HG03457 (cell line): Measurements from ENCODE around the gene HHLA2.

Source experiments
- ATAC-seq: cut with Tn5 transposase; IDR thresholded peaks from one replicate; pipeline ENCODE4 v1.9.1; 2021; ENCODE audit warnings: moderate number of reproducible peaks; ENCODE audit not compliant: unreplicated experiment

The HHLA2 gene

DNA sequence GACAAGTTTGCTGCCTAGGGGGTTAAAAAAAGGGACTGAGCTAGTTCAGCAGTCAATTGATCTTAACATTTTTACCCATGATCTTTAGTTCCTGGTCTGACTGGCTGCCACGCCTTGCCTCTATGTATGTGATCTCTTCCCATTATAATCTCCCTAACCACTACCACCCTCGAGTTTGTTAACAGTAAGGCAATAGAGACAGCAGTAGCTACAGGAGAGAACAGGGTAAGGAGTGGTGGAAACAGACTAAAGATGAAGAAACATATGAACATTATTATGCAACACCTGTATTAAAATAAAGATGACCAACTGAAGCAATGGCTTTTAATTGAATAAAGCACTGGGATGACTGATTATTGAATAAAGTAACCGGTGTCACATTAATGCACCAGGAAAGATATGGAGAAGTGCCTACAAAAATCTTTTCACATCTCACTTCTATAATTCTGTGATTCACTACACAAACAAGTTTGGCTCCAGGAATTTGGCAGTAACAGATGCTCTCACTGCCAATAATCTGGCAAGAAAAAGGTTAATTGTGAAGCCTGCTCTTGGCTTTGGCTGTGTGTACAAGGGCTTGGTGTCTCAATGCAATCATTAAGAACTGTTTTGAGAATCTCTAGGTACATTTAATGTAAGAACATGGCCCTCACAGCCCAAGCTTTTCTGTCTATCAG, 95.7 kb downstream of the HHLA2 start:
- no peak for ATAC-seq

DNA sequence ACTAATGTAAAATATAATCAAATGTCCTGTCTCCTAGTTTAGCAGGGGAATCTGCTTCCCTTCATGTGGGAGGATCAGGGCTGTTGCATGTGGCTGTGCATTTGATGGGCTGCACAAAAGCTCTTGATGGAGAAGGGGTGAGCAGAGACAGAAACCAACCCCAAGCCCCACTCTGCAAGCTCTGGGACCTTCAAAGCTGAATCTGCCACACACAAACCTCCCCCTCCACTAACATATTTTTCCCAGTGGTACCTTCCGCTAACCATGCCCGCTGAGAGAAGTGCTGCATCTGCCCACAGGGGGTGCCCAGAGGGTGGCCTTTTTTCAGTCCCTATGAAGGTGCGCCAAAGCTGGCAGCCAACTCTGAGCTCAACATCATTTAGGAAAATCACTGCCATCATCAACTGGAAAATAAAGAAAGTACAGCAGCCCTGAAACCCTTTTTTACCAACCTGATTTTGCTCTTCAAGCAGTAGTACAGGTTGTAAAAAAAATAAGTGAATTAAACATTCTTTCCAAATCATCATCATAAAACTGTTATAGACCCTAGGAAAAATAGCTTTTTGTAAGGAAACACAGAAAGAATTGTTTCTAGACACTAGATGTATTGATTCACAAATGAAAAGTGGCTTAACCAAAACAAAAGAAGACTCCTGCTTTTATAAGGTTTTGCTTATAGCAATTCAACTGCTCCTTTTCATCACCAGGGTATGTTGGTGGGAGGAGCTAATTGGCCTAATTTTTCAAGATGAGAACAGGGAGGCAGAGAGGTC, 97.0 kb downstream of the HHLA2 start:
- ATAC-seq = no peak

DNA sequence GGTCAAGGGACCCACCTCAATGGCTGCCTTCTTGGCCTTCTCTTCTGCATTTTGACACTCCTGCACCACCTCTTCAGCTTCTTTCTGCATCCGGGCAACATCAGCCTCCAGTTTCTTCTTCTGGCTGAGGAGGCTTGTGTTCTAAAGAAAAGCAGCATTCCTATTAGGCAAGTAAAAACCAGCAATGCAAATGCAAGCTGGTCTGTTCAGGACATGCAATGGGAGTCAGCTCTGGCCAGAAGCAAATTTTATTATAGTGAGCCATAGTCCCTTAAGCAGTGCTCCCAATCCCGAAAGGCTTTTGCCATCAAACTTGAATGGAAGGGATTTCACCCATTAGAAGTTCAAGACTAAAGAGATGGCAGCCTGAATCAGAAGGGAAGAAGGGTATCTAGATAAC, 97.7 kb downstream of the HHLA2 start:
- no peak for ATAC-seq

DNA sequence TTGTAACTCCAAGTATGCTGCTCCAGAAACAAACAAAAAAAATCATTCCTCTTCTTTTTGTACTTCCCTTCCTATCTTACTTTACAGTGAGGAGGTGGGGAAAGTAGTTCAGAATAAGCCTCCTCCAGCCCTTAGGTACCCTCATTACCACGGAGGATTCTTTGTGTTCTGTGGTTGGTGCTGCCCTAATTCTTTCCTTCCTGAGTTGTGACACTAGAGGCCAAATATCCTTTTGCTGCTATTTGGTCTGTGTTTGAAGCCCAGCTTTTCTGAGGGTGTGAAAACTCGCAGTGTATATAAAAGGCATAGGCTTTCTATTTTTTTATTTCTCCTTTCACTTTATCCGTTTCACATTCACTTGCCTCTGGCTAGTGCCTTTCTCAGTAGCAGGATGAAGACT, 98.2 kb downstream of the HHLA2 start:
- ATAC-seq = no peak

DNA sequence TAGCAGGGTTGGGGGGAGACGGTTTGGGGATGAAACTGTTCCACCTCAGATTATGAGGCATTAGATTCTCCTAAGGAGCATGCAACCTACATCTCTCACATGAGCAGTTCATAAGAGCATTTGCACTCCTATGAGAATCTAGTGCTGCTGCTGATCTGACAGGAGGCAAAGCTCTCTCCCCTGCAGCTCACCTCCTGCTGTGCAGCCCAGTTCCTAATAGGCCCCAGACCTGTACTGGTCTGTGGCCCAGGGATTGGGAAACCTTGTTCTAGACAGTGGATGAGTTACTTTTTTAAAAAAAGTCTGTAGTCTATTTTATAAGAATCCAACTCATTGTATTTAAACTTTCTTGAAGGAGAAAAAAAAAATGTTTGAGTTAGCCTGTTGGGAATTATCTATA, 100.0 kb downstream of the HHLA2 start:
- no peak for ATAC-seq

DNA sequence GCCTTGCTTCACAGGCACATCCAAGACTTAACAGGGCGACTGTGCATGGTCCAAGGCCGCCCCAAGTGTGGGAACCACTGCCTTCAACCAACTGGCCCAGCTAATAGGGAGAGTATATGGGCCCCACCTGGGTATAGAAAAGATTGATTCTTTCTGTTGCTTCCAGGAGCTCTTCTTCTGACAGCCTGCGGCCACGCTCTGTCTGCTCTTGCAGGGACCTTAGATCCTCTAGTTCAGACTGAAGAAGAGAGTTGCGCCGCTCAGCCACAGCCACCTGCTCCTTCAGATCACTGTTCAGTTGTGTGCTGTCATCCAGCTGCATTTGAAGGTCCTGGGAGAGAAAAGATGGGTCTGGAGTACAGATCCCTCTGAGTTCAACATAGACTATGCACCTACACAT, 102.2 kb downstream of the HHLA2 start:
- no peak for ATAC-seq

DNA sequence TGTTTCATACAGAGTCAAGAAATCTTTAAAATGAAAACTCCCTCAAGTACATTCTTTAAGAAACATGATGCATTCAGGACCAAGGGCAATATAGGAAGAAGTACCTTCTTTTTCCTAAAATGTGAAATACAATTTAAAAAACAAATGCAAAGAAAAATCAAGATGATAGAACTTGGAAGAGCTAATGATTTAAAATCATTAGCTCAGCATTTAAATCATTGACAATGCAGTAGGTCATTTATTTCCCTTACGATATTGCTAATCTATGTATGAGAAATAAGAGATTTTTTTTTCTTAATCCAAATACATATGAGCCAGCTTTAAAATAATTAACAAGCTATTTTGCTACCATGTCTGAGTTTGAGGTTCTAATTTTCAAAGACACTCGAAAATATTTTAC, 105.5 kb downstream of the HHLA2 start:
- no peak for ATAC-seq

DNA sequence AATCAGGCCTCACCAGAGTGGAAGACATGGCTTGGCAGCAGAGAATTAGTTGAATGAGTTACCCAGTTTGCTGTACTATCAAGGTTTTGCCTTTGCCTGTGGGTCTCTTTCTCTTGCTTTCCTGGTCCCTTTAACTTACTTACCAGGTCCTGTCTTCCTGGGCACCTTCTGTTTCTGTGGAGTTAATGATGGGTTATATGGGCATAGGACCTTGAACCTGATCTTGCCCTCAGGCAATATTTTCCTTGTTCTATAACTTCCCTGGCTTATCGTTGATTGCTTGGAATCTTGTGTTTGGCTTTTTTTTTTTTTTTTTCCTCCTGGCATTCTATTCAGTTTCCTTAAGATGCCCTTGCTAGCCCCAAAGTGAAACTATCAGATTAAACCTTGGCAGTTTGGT, 106.8 kb downstream of the HHLA2 start:
- ATAC-seq = no peak

DNA sequence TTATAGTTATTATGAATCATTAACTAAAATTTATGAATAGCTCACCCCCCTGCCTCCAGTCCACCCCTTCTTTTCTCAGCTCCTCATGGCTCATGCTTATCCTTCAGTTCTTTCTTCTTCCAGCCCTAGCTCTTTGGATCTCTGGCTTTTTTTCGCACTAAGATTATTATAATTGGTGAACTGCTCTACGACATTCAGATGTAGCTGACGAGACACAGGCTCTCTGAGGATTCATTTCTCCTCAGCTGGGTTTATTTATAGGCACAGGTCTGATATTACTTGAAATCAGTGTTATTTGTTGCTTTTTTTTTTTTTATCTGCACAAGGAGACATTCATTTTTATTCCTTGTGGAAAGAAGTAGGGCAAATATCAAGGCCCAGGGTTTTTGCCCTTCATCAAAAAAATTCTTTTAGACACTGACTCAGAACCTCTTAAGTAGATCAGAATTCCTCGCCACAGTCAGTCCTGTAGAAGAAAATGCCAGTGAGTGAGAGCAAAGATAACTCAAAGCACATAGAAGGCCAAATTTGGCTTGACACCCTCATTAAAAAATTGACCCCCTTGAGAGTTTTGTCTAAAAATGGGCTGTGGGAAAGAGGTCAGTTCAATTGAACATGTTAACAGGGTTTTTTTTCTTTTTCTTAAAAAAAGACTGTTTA, 107.5 kb downstream of the HHLA2 start:
- ATAC-seq = no peak

DNA sequence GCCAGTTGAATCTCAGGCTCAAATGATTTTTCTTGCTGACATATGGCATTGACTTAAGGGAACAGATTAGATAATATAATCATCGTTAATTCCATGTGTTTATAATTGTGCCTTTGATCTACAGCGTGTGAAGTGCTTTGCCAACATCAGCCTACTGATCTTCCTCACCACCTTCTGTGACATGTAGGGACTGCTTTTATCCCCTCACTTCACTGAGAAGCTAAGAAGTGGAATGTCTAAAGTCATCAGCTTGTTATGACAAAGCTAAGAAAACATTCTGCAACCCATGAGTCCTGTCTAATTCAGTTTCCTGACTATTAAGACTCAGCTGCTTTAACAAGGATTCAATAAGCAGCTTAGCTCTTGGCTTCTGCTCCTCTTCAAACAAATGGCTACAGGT, 108.0 kb downstream of the HHLA2 start:
- no peak for ATAC-seq

DNA sequence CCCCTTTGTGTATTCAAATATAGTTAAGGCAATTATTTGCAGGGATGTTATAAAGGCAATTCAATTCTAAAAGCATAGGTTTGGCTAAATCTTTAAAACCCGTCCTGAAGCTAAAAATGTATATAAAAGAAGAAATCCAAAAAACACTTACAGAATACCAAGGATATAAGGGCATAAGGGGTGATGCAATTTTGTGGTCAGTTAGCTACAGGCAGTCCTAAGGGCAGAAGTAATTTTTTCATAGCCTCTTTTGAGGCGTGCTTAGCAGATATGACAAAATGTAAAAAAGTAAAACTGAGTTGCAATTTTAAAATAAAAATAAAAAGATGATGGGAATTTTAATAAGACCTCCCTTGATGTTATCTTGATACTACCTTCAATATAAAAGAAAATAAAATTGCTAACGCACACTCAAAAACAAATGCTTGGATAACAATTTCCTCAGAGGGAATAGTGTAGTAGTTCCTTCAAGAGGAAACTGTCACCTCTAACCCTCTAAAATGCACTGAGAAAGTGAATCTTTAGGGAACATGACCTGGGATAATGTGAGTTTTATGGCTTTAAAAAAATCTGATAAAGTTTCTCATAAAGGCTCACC, 109.8 kb downstream of the HHLA2 start:
- ATAC-seq = no peak

DNA sequence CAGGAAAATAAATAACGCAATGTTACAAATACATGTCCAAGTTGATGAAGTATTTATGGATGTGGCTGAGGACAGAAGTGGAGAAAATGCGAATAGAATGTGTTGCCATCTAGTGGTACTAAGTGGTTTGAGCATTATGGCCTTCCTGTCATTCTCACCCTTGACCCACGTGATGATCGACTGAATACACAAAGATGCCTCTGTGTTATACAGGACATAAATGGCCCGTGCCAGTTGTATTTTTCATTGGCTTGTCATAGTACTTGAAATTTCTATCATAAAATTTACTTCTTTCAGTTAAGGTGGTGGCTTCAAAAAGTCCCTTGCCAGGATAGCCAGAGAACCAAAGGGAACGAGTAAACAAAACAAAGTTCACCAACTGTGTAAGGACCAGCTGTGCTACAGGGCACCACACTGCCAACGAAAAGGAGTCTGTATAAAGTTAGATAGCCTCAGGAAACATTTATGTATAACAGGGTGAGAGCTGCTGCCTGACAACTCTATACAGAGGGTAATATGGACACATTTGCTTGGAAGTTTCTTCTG, 110.4 kb downstream of the HHLA2 start:
- peak; percentile 87 for ATAC-seq

DNA sequence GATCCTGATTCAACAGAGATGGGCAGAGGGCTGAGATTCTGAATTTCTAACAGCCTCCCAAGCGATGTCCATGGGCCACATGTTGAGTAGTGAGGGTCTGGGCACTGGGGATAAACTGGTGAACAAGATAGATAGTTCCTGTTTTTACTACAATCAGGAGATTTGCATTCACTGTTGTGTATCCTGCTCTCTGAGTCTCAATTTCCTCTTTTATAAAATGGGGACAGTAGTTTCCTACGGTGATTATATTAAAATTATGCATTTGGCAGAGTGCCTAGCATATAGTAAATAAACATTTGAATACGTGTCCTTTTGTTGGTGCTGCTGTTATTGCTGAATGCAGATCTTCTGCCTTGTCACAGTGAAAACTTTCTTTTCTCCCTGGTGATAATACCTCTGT, 111.5 kb downstream of the HHLA2 start:
- no peak for ATAC-seq

DNA sequence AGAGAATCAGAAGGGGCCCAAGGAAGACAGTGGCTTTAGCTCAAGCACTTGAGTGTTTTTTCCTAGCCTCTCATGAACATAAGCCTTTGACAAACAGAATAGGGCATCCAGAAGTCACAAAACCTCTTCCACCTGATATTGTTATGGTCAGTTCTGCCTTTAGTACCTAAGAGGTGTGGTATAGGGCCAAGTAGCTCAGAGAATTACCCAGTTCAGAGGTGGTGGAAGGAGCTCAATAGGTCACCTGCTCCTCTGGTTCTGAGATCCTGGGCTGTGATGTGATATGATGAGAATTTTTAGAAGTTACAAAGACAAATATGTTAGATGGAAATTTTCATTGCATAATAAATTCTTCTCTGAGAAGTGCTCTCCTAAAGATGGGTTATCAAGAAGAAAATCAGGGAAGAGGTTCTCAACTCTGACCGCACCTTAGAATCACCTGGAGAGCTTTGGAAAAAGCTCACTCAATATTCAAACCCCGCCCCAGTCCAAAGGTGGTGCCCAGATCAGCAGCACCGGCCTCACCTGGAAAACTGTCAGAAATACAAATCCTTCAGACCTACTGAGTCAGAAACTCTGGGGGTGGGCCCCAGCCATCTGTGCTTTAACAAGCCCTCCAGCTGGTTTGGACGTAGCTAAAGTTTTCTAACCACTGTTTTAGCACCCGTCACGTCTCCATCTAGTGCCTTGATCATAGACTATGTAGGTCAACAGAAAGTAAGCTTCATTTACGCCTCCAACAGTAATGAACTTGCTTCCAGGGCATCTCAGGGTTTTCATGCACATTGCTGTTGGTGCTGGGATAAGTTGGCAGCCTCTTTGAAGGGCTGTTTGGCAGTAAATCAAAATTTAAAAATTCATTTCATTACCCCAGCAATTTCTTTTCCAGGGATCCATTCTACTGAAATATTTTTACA, 112.8 kb downstream of the HHLA2 start:
- no peak for ATAC-seq

DNA sequence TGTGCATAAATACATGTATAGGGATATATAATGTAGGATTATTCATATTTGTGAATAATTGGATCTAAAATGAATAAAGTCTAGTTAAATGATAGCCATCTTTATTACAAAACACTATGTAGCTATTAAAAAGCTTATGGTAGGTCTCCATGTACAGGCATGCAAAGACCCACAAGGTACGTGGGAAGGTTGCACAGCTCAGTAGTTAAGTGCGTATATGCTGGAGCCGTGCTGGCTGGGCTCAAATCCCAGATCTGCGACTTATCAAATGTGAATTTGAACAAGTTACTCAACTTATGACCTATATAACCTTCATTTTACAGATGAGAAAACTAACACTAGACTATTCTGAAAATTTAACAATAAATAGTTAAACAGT, 113.4 kb downstream of the HHLA2 start:
- no peak for ATAC-seq

DNA sequence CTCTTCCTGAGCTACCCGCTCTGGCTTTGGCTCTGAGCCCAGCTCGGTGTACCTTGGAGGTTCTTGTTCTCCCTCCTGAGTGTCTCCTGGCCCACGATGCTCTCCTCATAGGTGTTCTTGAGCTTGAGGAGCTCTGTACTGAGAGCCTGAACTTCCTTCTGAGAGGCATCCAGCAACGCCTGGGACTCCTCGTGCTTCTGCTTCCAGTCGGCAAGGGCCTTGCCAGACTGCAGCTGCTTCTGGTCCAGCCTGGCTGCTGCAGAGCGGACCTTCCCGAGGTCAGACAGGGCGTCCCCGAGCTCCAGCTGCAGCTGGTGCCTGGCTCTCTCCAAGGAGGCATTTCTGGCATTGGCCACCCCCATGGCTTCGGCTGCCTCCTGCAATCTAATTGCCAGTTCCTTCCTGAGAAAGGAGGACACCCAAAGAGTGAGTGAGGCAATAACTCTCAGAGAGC, 114.2 kb downstream of the HHLA2 start:
- ATAC-seq = no peak

DNA sequence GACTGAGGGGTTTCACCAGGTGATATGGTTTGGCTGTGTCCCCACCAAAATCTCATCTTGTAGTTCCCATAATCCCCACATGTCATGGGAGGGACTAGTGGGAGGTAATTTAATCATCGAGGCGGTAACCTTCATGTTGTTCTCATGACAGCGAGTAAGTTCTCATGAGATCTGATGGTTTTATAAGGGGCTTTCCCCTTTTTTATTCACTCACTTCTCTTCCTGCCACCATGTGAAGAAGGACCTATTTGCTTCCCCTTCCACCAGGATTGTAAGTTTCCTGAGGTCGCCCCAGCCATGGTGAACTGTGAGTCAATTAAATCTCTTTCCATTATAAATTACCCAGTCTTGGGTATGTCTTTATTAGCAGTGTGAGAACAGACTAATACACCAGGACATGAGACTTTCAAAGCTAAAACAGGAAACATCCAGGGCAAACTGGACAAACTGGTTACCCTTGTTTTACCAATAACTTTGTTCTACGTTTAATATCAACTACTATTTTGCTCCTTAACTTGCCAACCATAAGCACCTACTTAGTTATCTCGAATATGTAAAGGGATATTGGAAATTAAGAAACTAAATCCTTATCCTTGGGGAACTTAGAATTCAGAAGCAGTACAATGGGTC, 115.9 kb downstream of the HHLA2 start:
- no peak for ATAC-seq

DNA sequence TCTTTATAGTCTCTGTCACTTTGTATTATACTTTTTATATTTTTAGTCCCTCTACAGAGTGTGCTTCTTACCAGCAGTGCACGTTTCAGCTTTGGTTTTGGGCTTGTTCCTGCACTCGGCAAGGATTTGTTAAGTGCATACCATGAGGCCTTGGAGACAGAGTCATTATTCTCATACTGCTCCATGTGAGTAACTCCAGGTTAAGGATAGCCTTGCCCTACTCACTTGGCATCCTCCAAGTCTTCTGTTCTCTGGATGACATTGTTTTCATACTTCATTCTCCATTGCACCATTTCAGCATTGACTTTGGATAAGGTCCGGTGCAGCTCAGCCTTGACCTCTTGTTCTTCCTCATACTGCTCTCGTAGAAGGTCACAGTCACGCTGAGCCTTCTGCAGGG, 117.7 kb downstream of the HHLA2 start:
- ATAC-seq = no peak

DNA sequence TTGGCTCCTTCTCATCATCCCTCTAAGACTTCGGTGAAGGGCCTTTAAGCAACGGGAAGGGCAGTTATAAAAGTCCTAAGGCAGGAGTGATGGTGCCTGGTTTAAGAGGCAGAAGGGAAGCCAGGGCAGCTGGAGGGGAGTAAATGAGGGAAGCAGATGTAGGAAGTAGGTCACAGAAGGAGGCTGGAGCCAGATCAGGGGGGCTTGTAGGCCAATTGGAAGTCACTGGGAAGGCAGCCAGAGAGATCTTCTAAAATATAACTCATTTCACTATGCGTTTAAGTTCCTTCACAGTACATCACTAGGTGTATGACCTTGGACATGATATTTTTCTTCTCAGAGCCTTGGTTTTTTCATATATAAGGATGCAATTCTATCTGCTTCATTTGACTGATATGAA, 119.3 kb downstream of the HHLA2 start:
- no peak for ATAC-seq
